IMR-90 (cell line): ENCODE measurements around the gene RAX2. TPM values are rescaled to one million over a fixed set of nuclear protein-coding genes. Genes with fewer than 3 reads are reported as not detected.

Experiments
- ATAC-seq: fragments of 200-7000 bp; cut with Tn5 transposase; 2 replicates; pipeline ENCODE4 v1.9.1; 2020; ENCODE audit warnings: low read depth, mild to moderate bottlenecking, moderate library complexity
- BruUV-seq: library from RNA; stranded (reverse); fragments of 400-500 nt; replicated peaks from 2 replicates; lab custom pipeline; 2021; lab: Mats Ljungman, UMichigan
- CTCF ChIA-PET: fragments of 300-600 bp; formaldehyde crosslinking; extraction: SDS; loops from one replicate; lab custom pipeline; 2021; ENCODE audit warnings: antibody characterized with exemption; lab: Yijun Ruan, JAX
- POLR2A ChIA-PET: fragments of 300-600 bp; sonication (Branson Sonifier 250); formaldehyde crosslinking; loops from one replicate; lab custom pipeline; 2022; ENCODE audit warnings: antibody characterized with exemption; ENCODE audit not compliant: unreplicated experiment; lab: Charles Lee
- DNase-seq: peaks from one replicate; pipeline ENCODE4 v3.0.0; 2013
- H2AFZ ChIP-seq: replicated peaks from 2 replicates; pipeline ENCODE3; 2013; ENCODE audit warnings: low read length, mild to moderate bottlenecking; ENCODE audit not compliant: poor library complexity
- H2AK5ac ChIP-seq: 2 replicates; pipeline ENCODE4 v1.6.1; 2013; ENCODE audit warnings: low read depth, low read length, inconsistent platforms
- H2AK9ac ChIP-seq: replicated peaks from 2 replicates; pipeline ENCODE3; 2013; ENCODE audit warnings: mild to moderate bottlenecking, low read depth, low read length, moderate library complexity; ENCODE audit not compliant: poor library complexity
- H2BK120ac ChIP-seq: 2 replicates; pipeline ENCODE4 v1.6.1; 2013; ENCODE audit warnings: low read depth, low read length, inconsistent platforms
- H2BK15ac ChIP-seq: 3 replicates; pipeline ENCODE4 v1.6.1; 2013; ENCODE audit warnings: low read depth, low read length, inconsistent platforms
- H2BK20ac ChIP-seq: 2 replicates; pipeline ENCODE4 v1.6.1; 2013; ENCODE audit warnings: low read depth, mild to moderate bottlenecking, inconsistent platforms, low read length, moderate library complexity
- H2BK5ac ChIP-seq: 2 replicates; pipeline ENCODE4 v1.6.1; 2013; ENCODE audit warnings: mild to moderate bottlenecking, low read depth, low read length, inconsistent platforms; ENCODE audit not compliant: poor library complexity, severe bottlenecking
- H3K14ac ChIP-seq: replicated peaks from 2 replicates; pipeline ENCODE4 v1.6.1; 2013; ENCODE audit warnings: low read depth, low read length, inconsistent platforms
- H3K18ac ChIP-seq: 2 replicates; pipeline ENCODE4 v1.6.1; 2013; ENCODE audit warnings: low read depth, low read length, control low read depth
- H3K23ac ChIP-seq: 2 replicates; pipeline ENCODE4 v1.6.1; 2013; ENCODE audit warnings: low read depth, low read length, inconsistent platforms
- H3K27ac ChIP-seq: 2 replicates; pipeline ENCODE4 v1.5.1; 2013; ENCODE audit warnings: mild to moderate bottlenecking, control low read depth, low read length; ENCODE audit not compliant: insufficient read depth
- H3K27me3 ChIP-seq: 2 replicates; pipeline ENCODE4 v1.6.1; 2013; ENCODE audit warnings: low read length; ENCODE audit not compliant: control insufficient read depth, insufficient read depth
- H3K36me3 ChIP-seq: 2 replicates; pipeline ENCODE4 v1.6.1; 2013; ENCODE audit warnings: low read length, mixed read lengths; ENCODE audit not compliant: control insufficient read depth, insufficient read depth
- H3K4ac ChIP-seq: 2 replicates; pipeline ENCODE4 v1.6.1; 2013; ENCODE audit warnings: low read depth, low read length, inconsistent platforms
- H3K4me1 ChIP-seq: 2 replicates; pipeline ENCODE4 v1.6.1; 2013; ENCODE audit warnings: low read length, mixed read lengths; ENCODE audit not compliant: control insufficient read depth, insufficient read depth
- H3K4me2 ChIP-seq: 2 replicates; pipeline ENCODE4 v1.6.1; 2013; ENCODE audit warnings: low read depth, mild to moderate bottlenecking, control low read depth, low read length, moderate library complexity
- H3K4me3 ChIP-seq: 2 replicates; pipeline ENCODE4 v1.5.1; 2013; ENCODE audit warnings: low read depth, mild to moderate bottlenecking, control low read depth, low read length, moderate library complexity; ENCODE audit not compliant: insufficient read depth
- H3K56ac ChIP-seq: 2 replicates; pipeline ENCODE4 v1.6.1; 2013; ENCODE audit warnings: low read length, inconsistent platforms; ENCODE audit not compliant: insufficient read depth; ENCODE audit errors: extremely low read depth
- H3K79me1 ChIP-seq, 2 experiments: 2 replicates each; pipeline ENCODE4 v1.6.1; 2013; ENCODE audit warnings: low read length in 2 of 2, inconsistent platforms in 1 of 2, low read depth in 1 of 2
- H3K9ac ChIP-seq: 2 replicates; pipeline ENCODE4 v1.6.1; 2013; ENCODE audit warnings: low read depth, low read length, control low read depth
- H3K9me1 ChIP-seq: 2 replicates; pipeline ENCODE4 v1.6.1; 2013; ENCODE audit warnings: low read length, inconsistent platforms; ENCODE audit not compliant: insufficient read depth
- H3K9me3 ChIP-seq: 2 replicates; pipeline ENCODE4 v1.6.1; 2013; ENCODE audit warnings: low read length; ENCODE audit not compliant: control insufficient read depth, insufficient read depth
- H4K20me1 ChIP-seq: 2 replicates; pipeline ENCODE4 v1.6.1; 2013; ENCODE audit warnings: low read length, inconsistent platforms; ENCODE audit not compliant: insufficient read depth
- H4K5ac ChIP-seq: 2 replicates; pipeline ENCODE4 v1.6.1; 2013; ENCODE audit warnings: mild to moderate bottlenecking, low read depth, low read length, control low read depth
- H4K8ac ChIP-seq, 2 experiments: 2 replicates each; pipeline ENCODE4 v1.6.1; 2013; ENCODE audit warnings: low read depth in 2 of 2, low read length in 2 of 2, control low read depth in 1 of 2, inconsistent platforms in 1 of 2
- H4K91ac ChIP-seq: 2 replicates; pipeline ENCODE4 v1.6.1; 2013; ENCODE audit warnings: low read depth, low read length, inconsistent platforms; ENCODE audit not compliant: insufficient read depth
- BHLHE40 ChIP-seq: fragments of 150-350 bp; IDR thresholded peaks from 2 replicates; pipeline ENCODE4 v1.6.1; 2016; ENCODE audit warnings: mild to moderate bottlenecking, low read depth, low read length
- CEBPB ChIP-seq: IDR thresholded peaks from 2 replicates; pipeline ENCODE4 v1.6.1; 2012; ENCODE audit warnings: low read depth, low read length, improper control_type of control experiment
- ELK1 ChIP-seq: fragments of 150-350 bp; IDR thresholded peaks from 2 replicates; pipeline ENCODE4 v1.6.1; 2016; ENCODE audit warnings: low read depth, mild to moderate bottlenecking, low read length, moderate library complexity, borderline replicate concordance
- FOS ChIP-seq: fragments of 150-350 bp; IDR thresholded peaks from 2 replicates; pipeline ENCODE4 v1.6.1; 2016; ENCODE audit warnings: low read depth, low read length
- MAFK ChIP-seq: IDR thresholded peaks from 2 replicates; pipeline ENCODE4 v1.6.1; 2012; ENCODE audit warnings: low read depth, low read length, improper control_type of control experiment
- MAZ ChIP-seq: IDR thresholded peaks from 2 replicates; pipeline ENCODE4 v1.6.1; 2012; ENCODE audit warnings: low read depth, mild to moderate bottlenecking, low read length, improper control_type of control experiment, moderate library complexity, borderline replicate concordance
- MXI1 ChIP-seq: IDR thresholded peaks from 2 replicates; pipeline ENCODE4 v1.6.1; 2012; ENCODE audit warnings: low read depth, mild to moderate bottlenecking, low read length, moderate library complexity, borderline replicate concordance
- NFE2L2 ChIP-seq: fragments of 150-350 bp; IDR thresholded peaks from 2 replicates; pipeline ENCODE4 v1.6.1; 2016; ENCODE audit warnings: low read depth, mild to moderate bottlenecking, low read length
- POLR2A ChIP-seq: IDR thresholded peaks from 2 replicates; pipeline ENCODE4 v1.6.1; 2012; ENCODE audit warnings: mild to moderate bottlenecking, low read depth, low read length
- RAD21 ChIP-seq: IDR thresholded peaks from 2 replicates; pipeline ENCODE4 v1.6.1; 2012; ENCODE audit warnings: low read length, improper control_type of control experiment
- RCOR1 ChIP-seq: IDR thresholded peaks from 2 replicates; pipeline ENCODE4 v1.6.1; 2012; ENCODE audit warnings: mild to moderate bottlenecking, low read length, improper control_type of control experiment; ENCODE audit not compliant: insufficient replicate concordance
- RFX5 ChIP-seq: IDR thresholded peaks from 2 replicates; pipeline ENCODE4 v1.8.0; 2012; ENCODE audit warnings: low read depth, mild to moderate bottlenecking, low read length, moderate library complexity
- SMC3 ChIP-seq: fragments of 150-350 bp; IDR thresholded peaks from 2 replicates; pipeline ENCODE4 v1.6.1; 2016; ENCODE audit warnings: low read depth, mild to moderate bottlenecking, antibody characterized with exemption, low read length, moderate library complexity
- USF2 ChIP-seq: fragments of 150-350 bp; IDR thresholded peaks from 2 replicates; pipeline ENCODE4 v1.6.1; 2017; ENCODE audit warnings: mild to moderate bottlenecking, antibody characterized with exemption, low read length, low read depth
- WGBS, 2 experiments: methylation state at CpG; one replicate each; pipeline versions ENCODE4 v1.1.5 to v1.1.7; 2013; ENCODE audit warnings: missing lambda C conversion rate in 2 of 2; ENCODE audit not compliant: insufficient read length in 1 of 2; ENCODE audit errors: extremely low coverage in 2 of 2; 5-methylcytosine and 5-hydroxymethylcytosine counted together
- dilution Hi-C: fragments of 300-500 bp; cut with HindIII; formaldehyde crosslinking; loops from one replicate; pipeline ENCODE4 v1.14.3; 2018; ENCODE audit warnings: low sequenced_read_pairs; ENCODE audit not compliant: unreplicated experiment
- in situ Hi-C: fragments of 300-500 bp; cut with MboI; formaldehyde crosslinking; loops from 3 replicates; pipeline ENCODE4 v1.14.3; 2019; ENCODE audit warnings: low sequenced_read_pairs, inconsistent platforms, mixed read lengths
- intact Hi-C: fragments of 100-400 bp; cut with micrococcal nuclease; formaldehyde crosslinking; loops from 2 replicates; pipeline ENCODE4 v1.10.0; 2022
- polyA plus RNA-seq, 3 experiments: library from polyadenylated mRNA; depleted of rRNA; stranded (reverse); fragments of >200 nt; gene quantifications; 2 replicates each; pipeline ENCODE4 v1.2.3, GENCODE V29; 2012; ENCODE audit warnings: low replicate concordance in 1 of 3
- total RNA-seq: library from RNA; depleted of rRNA; stranded (reverse); fragments of >200 nt; gene quantifications from 2 replicates; pipeline ENCODE4 v1.2.3, GENCODE V29; 2012
- TF ChIP-seq, protein P1 (sequence below): conservative IDR thresholded peaks from 2 replicates; pipeline ENCODE4 v1.5.1; 2012; ENCODE audit warnings: mild to moderate bottlenecking, low read depth, low read length, improper control_type of control experiment

RAX2 gene
- total and polyA plus RNA-seq, 2 of the 4 experiments (the other 2 are of a cell fraction), result not detected

DNA sequence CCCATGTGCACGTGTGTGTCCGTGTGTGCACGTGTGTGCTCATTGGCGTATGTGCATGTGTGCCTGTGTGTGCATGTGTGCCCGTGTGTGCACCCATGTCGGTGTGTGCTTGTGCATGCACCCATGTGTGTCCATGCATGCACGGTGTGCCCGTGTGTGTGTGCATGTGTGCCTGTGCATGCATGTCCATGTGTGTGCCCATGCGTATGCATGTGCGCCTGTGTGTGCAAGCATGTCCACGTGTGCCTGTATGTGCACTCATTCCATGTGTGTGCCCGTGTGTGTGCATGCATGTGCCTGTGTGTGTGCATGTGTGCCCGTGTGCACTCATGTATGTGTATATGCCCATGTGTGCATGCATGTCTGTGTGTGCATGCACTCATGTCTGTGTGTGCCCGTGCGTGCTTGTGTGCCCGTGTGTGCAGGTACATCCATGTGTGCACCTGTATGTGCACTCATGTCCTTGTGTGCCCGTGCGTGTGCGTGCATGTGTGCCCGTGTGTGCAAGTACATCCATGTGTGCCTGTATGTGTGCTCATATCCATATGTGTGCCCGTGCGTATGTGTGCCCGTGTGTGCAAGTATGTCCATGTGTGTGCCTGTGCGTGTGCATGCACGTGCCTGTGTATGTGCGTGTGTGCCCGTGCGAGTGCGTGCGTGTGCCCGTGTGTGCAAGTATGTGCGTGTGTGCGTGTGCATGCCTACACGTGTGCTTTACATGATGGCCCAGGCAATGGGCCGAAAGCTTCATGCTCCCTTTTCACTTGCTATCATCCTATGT lies 35.7 kb upstream of the RAX2 start:
- Histone ChIP-seq H4K5ac (no peak overlapping the region), H3K18ac (no peak overlapping the region), H2BK5ac (no peak overlapping the region), H3K4me3 (no peak overlapping the region), H3K9me1 (peaks cover 5% of the 10 kb centered on the region), H3K27ac (no peak overlapping the region), H4K91ac (no peak overlapping the region), H3K9ac (no peak overlapping the region), H3K79me1 (no peaks in the 10 kb centered on the region), H2AK9ac (no peak overlapping the region), H4K20me1 (no peaks in the 10 kb centered on the region), H3K56ac (no peak overlapping the region), H4K8ac (no peak overlapping the region), H3K9me3 (no peaks in the 10 kb centered on the region), H2AK5ac (no peak overlapping the region), H2AFZ (no peak overlapping the region), H3K27me3 (peaks cover 11% of the 10 kb centered on the region; the same call in 1 of the 2 replicates), H3K4me1 (no peaks in the 10 kb centered on the region), H3K14ac (no peak overlapping the region), H2BK15ac (no peak overlapping the region), H2BK120ac (no peak overlapping the region), H3K36me3 (no peaks in the 10 kb centered on the region), H2BK20ac (no peak overlapping the region), H3K4me2 (no peak overlapping the region), H3K23ac (no peak overlapping the region), H3K4ac (no peak overlapping the region)
- ATAC-seq, result no peak
- 86% methylated on average over 30 of the region's 35 CpGs; no CpG with 5 or more reads in 1 of the 2 experiments for WGBS, 2 experiments
- dilution Hi-C loops (no loop called here), intact Hi-C loops (no loop called here), in situ Hi-C loops (no loop called here)
- POLR2A ChIA-PET, result no interaction called here
- TF ChIP-seq BHLHE40 (no peak), ELK1 (no peak), USF2 (no peak), RFX5 (no peak), NFE2L2 (no peak), RAD21 (no peak), MAZ (no peak), FOS (no peak), MXI1 (no peak), RCOR1 (no peak), MAFK (no peak), SMC3 (no peak), CEBPB (no peak), POLR2A (no peak)
- TF ChIP-seq, protein P1, sequence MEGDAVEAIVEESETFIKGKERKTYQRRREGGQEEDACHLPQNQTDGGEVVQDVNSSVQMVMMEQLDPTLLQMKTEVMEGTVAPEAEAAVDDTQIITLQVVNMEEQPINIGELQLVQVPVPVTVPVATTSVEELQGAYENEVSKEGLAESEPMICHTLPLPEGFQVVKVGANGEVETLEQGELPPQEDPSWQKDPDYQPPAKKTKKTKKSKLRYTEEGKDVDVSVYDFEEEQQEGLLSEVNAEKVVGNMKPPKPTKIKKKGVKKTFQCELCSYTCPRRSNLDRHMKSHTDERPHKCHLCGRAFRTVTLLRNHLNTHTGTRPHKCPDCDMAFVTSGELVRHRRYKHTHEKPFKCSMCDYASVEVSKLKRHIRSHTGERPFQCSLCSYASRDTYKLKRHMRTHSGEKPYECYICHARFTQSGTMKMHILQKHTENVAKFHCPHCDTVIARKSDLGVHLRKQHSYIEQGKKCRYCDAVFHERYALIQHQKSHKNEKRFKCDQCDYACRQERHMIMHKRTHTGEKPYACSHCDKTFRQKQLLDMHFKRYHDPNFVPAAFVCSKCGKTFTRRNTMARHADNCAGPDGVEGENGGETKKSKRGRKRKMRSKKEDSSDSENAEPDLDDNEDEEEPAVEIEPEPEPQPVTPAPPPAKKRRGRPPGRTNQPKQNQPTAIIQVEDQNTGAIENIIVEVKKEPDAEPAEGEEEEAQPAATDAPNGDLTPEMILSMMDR, result no peak
- CTCF ChIA-PET, result no interaction called here
- no TSS peak for BruUV-seq
- no peak for DNase-seq
